DND-41 (cell line): ENCODE data around the gene AUH.

ENCODE experiments used
- EZH2 ChIP-seq: IDR thresholded peaks from 3 replicates; pipeline ENCODE4 v1.6.1; 2012; ENCODE audit warnings: borderline replicate concordance, low read depth, mild to moderate bottlenecking, moderate library complexity, low read length, inconsistent platforms; ENCODE audit not compliant: severe bottlenecking
- TF ChIP-seq, protein P1 (sequence below): IDR thresholded peaks from 2 replicates; pipeline ENCODE4 v1.5.1; 2012; ENCODE audit warnings: borderline replicate concordance, low read length, moderate library complexity, mild to moderate bottlenecking; ENCODE audit not compliant: poor library complexity, severe bottlenecking; ENCODE audit errors: extremely low read depth

GRCh38 chr9:91354881-91355280 lies 6.8 kb downstream of the AUH start:
- TF ChIP-seq, protein P1, sequence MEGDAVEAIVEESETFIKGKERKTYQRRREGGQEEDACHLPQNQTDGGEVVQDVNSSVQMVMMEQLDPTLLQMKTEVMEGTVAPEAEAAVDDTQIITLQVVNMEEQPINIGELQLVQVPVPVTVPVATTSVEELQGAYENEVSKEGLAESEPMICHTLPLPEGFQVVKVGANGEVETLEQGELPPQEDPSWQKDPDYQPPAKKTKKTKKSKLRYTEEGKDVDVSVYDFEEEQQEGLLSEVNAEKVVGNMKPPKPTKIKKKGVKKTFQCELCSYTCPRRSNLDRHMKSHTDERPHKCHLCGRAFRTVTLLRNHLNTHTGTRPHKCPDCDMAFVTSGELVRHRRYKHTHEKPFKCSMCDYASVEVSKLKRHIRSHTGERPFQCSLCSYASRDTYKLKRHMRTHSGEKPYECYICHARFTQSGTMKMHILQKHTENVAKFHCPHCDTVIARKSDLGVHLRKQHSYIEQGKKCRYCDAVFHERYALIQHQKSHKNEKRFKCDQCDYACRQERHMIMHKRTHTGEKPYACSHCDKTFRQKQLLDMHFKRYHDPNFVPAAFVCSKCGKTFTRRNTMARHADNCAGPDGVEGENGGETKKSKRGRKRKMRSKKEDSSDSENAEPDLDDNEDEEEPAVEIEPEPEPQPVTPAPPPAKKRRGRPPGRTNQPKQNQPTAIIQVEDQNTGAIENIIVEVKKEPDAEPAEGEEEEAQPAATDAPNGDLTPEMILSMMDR = no peak
- no peak for TF ChIP-seq EZH2
